ENCODE data around the gene EXOC4. TPM values are rescaled to one million over a fixed set of nuclear protein-coding genes. Genes with fewer than 3 reads are reported as not detected.

The EXOC4 gene
- total RNA-seq, 1 donor from 2014 or later: 81.9 TPM

GRCh38 chr7:134062460-134062859 lies 809.6 kb downstream of the EXOC4 start:
- no peak for DNase-seq (ENCODE audit: low spot score)

- no peak for DNase-seq (ENCODE audit: low spot score)
These were observed 812.5 kb downstream of the EXOC4 start for GRCh38 chr7:134065415-134065814.

GRCh38 chr7:134067164-134067563 lies 814.3 kb downstream of the EXOC4 start:
- no peak for DNase-seq (ENCODE audit: low spot score)

GRCh38 chr7:134068670-134069069 lies 815.8 kb downstream of the EXOC4 start:
- DNase-seq (ENCODE audit: low spot score): no peak

- no peak for DNase-seq (ENCODE audit: low spot score)
These were observed 816.3 kb downstream of the EXOC4 start for GRCh38 chr7:134069187-134069586.

GRCh38 chr7:134070673-134071072 lies 817.8 kb downstream of the EXOC4 start:
- DNase-seq (ENCODE audit: low spot score): no peak

GRCh38 chr7:134071355-134072331 lies 818.8 kb downstream of the EXOC4 start:
- DNase-seq (ENCODE audit: low spot score): no peak

GRCh38 chr7:134073276-134073675 lies 820.4 kb downstream of the EXOC4 start:
- DNase-seq (ENCODE audit: low spot score): no peak

- DNase-seq (ENCODE audit: low spot score): no peak
These were observed 822.9 kb downstream of the EXOC4 start for GRCh38 chr7:134075799-134076198.

GRCh38 chr7:134077560-134077959 lies 824.7 kb downstream of the EXOC4 start:
- peak; percentile 2 for DNase-seq (ENCODE audit: low spot score)

- DNase-seq (ENCODE audit: low spot score): no peak
These were observed 826.1 kb downstream of the EXOC4 start for GRCh38 chr7:134078991-134079390.

- no peak for DNase-seq (ENCODE audit: low spot score)
These were observed 828.8 kb downstream of the EXOC4 start for GRCh38 chr7:134081695-134082094.

- DNase-seq (ENCODE audit: low spot score): peak; percentile 30
These were observed 831.0 kb downstream of the EXOC4 start for GRCh38 chr7:134083766-134084487.

GRCh38 chr7:134084488-134085144 lies 831.7 kb downstream of the EXOC4 start:
- peak; percentile 3 for DNase-seq (ENCODE audit: low spot score)

- DNase-seq (ENCODE audit: low spot score): no peak
These were observed 832.4 kb downstream of the EXOC4 start for GRCh38 chr7:134085311-134085710.

GRCh38 chr7:134086998-134087735 lies 834.3 kb downstream of the EXOC4 start:
- DNase-seq (ENCODE audit: low spot score): no peak

- DNase-seq (ENCODE audit: low spot score): no peak
These were observed 835.3 kb downstream of the EXOC4 start for GRCh38 chr7:134088199-134088598.

- no peak for DNase-seq (ENCODE audit: low spot score)
These were observed 836.6 kb downstream of the EXOC4 start for GRCh38 chr7:134089446-134089845.

GRCh38 chr7:134098072-134098471 lies 845.2 kb downstream of the EXOC4 start:
- no peak for DNase-seq (ENCODE audit: low spot score)

- no peak for DNase-seq (ENCODE audit: low spot score)
These were observed 848.8 kb downstream of the EXOC4 start for GRCh38 chr7:134101716-134102115.

GRCh38 chr7:134104166-134104565 lies 851.3 kb downstream of the EXOC4 start:
- no peak for DNase-seq (ENCODE audit: low spot score)

Data from umbilical cord (tissue), 2 donors.